Gastroesophageal sphincter (tissue), 4 donors: Measurements from ENCODE around the gene SLC2A9. TPM values are rescaled to one million over a fixed set of nuclear protein-coding genes. Genes with fewer than 3 reads are reported as not detected.

ENCODE experiments used
- ATAC-seq: fragments of 150-250 bp; one replicate; pipeline ENCODE4 v1.9.1; 2016; ENCODE audit warnings: mild to moderate bottlenecking, moderate library complexity
- H3K27ac ChIP-seq, 4 donors: fragments of 200-600 bp; sonication (generic) in 3 of 4; 1 replicate in 3 of 4; 2 replicates in 1 of 4; pipeline ENCODE4 v1.5.1; 2016 to 2019
- H3K27me3 ChIP-seq: fragments of 200-600 bp; sonication (generic); one replicate; pipeline ENCODE4 v1.5.1; 2019
- H3K36me3 ChIP-seq, 2 donors: fragments of 200-600 bp; sonication (generic); one replicate each; pipeline ENCODE4 v1.5.1; 2019; ENCODE audit warnings: control low read depth in 1 of 2
- H3K4me1 ChIP-seq, 3 donors: fragments of 200-600 bp; sonication (generic); 1 replicate in 2 of 3; 2 replicates in 1 of 3; pipeline ENCODE4 v1.5.1; 2016 to 2019; ENCODE audit warnings: control low read depth in 2 of 3
- H3K4me3 ChIP-seq, 2 donors: fragments of 200-600 bp; sonication (generic); one replicate each; pipeline ENCODE4 v1.5.1; 2019; ENCODE audit warnings: mild to moderate bottlenecking in 1 of 2, moderate library complexity in 1 of 2
- H3K9me3 ChIP-seq, 3 donors: fragments of 200-600 bp; sonication (generic); one replicate each; pipeline ENCODE4 v1.5.1; 2017 to 2019; ENCODE audit warnings: control low read depth in 2 of 3
- EP300 ChIP-seq: sonication (generic); formaldehyde crosslinking; IDR thresholded peaks from one replicate; pipeline ENCODE4 v1.6.1; 2017; ENCODE audit warnings: antibody characterized with exemption, mild to moderate bottlenecking
- POLR2A ChIP-seq, 2 donors: fragments of 450-650 bp; IDR thresholded peaks; one replicate each; pipeline ENCODE4 v1.6.1; 2017; ENCODE audit warnings: antibody characterized with exemption in 2 of 2, mild to moderate bottlenecking in 2 of 2, moderate library complexity in 1 of 2
- POLR2AphosphoS5 ChIP-seq: sonication (generic); formaldehyde crosslinking; IDR thresholded peaks from one replicate; pipeline ENCODE4 v1.6.1; 2017; ENCODE audit warnings: antibody characterized with exemption
- WGBS, 2 donors: methylation state at CpG; one replicate each; pipeline ENCODE4 v1.1.5; 2018; ENCODE audit warnings: low coverage in 1 of 2; 5-methylcytosine and 5-hydroxymethylcytosine counted together
- total RNA-seq, 4 donors: library from RNA; depleted of rRNA; stranded (reverse); fragments of >200 nt; gene quantifications; one replicate each; pipeline ENCODE4 v1.1.0, GENCODE V29; 2016
- TF ChIP-seq, protein P1 (sequence below), 4 experiments: fragments of 200-600 bp in 2 of 4; fragments of 450-650 bp in 2 of 4; sonication (generic) in 1 of 4; IDR thresholded peaks; one replicate each; pipeline ENCODE4 v1.5.1; 2017 to 2019; ENCODE audit warnings: antibody characterized with exemption in 4 of 4, mild to moderate bottlenecking in 2 of 4, moderate library complexity in 2 of 4

Gene SLC2A9
- total RNA-seq, 4 donors from 2014 or later: 3.1 to 6.5 (median 4.3) TPM

- H3K36me3 ChIP-seq: no peaks in the 10 kb centered on the region
- H3K9me3 ChIP-seq: no peaks in the 10 kb centered on the region
- TF ChIP-seq POLR2AphosphoS5 (no peak), EP300 (no peak), POLR2A (IDR thresholded peaks at IDR 0.05) (no peak)
- TF ChIP-seq, protein P1, sequence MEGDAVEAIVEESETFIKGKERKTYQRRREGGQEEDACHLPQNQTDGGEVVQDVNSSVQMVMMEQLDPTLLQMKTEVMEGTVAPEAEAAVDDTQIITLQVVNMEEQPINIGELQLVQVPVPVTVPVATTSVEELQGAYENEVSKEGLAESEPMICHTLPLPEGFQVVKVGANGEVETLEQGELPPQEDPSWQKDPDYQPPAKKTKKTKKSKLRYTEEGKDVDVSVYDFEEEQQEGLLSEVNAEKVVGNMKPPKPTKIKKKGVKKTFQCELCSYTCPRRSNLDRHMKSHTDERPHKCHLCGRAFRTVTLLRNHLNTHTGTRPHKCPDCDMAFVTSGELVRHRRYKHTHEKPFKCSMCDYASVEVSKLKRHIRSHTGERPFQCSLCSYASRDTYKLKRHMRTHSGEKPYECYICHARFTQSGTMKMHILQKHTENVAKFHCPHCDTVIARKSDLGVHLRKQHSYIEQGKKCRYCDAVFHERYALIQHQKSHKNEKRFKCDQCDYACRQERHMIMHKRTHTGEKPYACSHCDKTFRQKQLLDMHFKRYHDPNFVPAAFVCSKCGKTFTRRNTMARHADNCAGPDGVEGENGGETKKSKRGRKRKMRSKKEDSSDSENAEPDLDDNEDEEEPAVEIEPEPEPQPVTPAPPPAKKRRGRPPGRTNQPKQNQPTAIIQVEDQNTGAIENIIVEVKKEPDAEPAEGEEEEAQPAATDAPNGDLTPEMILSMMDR (IDR thresholded peaks at IDR 0.05): no peak
- H3K27me3 ChIP-seq: no peaks in the 10 kb centered on the region
- no peak overlapping the region for H3K27ac ChIP-seq
- 56 to 60% methylated on average over 5 to 7 of the region's 10 CpGs for WGBS, 2 donors
- no peak overlapping the region for H3K4me3 ChIP-seq
- H3K4me1 ChIP-seq: peaks cover 0 to 9% (median 0%) of the 10 kb centered on the region in 3 donors
- no peak for ATAC-seq
Measured at GRCh38 chr4:9927341-9928007, 93.8 kb downstream of the SLC2A9 start.

GRCh38 chr4:9926586-9926985 lies 94.7 kb downstream of the SLC2A9 start:
- ATAC-seq: no peak
- Histone ChIP-seq H3K36me3 (no peaks in the 10 kb centered on the region), H3K27me3 (no peaks in the 10 kb centered on the region), H3K4me3 (no peak overlapping the region), H3K9me3 (no peaks in the 10 kb centered on the region), H3K4me1 (peaks cover 0 to 7% (median 0%) of the 10 kb centered on the region in 3 donors), H3K27ac (no peak overlapping the region)
- TF ChIP-seq POLR2AphosphoS5 (no peak), POLR2A (IDR thresholded peaks at IDR 0.05) (no peak), EP300 (no peak)
- TF ChIP-seq, protein P1 (IDR thresholded peaks at IDR 0.05): no peak
- 67 to 100% methylated on average over 3 of the region's 3 CpGs for WGBS, 2 donors

DNA sequence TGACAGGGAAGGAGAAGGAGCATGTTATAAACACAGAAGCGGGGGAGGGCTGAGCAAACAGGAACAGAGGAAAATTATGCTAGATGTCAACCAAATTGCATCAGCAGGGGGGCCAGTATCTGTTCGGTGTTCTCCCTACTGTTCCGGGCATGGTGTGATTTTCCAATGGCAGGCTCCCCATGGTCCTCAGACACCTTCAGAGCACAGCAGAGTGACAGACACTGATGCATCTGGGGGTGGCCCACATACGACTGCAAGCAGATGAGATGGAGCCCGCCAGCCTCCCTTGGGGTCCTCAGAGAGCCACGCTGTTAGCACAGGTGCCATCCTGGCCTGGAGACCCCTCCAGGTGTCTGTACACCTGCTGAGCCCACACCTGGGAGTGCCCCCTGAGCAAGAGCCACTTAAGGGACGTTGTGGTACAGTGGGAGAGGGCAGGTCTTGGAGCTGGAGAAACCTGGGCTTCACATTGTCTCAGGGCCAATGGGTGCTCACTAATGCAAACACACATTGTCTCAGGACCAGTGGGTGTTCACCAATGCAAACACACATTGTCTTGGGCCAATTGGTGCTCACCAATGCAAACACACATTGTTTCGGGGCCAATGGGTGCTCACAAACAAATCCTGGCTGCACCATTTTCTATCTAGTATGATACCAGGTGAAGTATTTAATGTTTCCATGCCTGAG lies 95.4 kb downstream of the SLC2A9 start:
- 76 to 84% methylated on average over 3 to 6 of the region's 8 CpGs for WGBS, 2 donors

GRCh38 chr4:9924750-9925149 lies 96.5 kb downstream of the SLC2A9 start:
- TF ChIP-seq, protein P1 (IDR thresholded peaks at IDR 0.05): no peak
- TF ChIP-seq POLR2AphosphoS5: no peak
- TF ChIP-seq EP300: no peak
- no peak for TF ChIP-seq POLR2A (IDR thresholded peaks at IDR 0.05)
- no peaks in the 10 kb centered on the region for H3K9me3 ChIP-seq
- H3K36me3 ChIP-seq: no peaks in the 10 kb centered on the region
- H3K27me3 ChIP-seq: no peaks in the 10 kb centered on the region
- no peaks in the 10 kb centered on the region for H3K4me1 ChIP-seq
- ATAC-seq: no peak
- H3K27ac ChIP-seq: no peak overlapping the region
- H3K4me3 ChIP-seq: no peak overlapping the region
- WGBS, 2 donors: 37 to 50% methylated on average over 2 to 4 of the region's 4 CpGs

More for the DNA sequence above, 95.4 kb downstream of the SLC2A9 start:
- H3K4me1 ChIP-seq: no peaks in the 10 kb centered on the region
- no peak for ATAC-seq
- H3K36me3 ChIP-seq: no peaks in the 10 kb centered on the region
- H3K9me3 ChIP-seq: no peaks in the 10 kb centered on the region
- TF ChIP-seq POLR2AphosphoS5: no peak
- TF ChIP-seq EP300: no peak
- no peak overlapping the region for H3K4me3 ChIP-seq
- H3K27me3 ChIP-seq: no peaks in the 10 kb centered on the region
- no peak overlapping the region for H3K27ac ChIP-seq

DNA sequence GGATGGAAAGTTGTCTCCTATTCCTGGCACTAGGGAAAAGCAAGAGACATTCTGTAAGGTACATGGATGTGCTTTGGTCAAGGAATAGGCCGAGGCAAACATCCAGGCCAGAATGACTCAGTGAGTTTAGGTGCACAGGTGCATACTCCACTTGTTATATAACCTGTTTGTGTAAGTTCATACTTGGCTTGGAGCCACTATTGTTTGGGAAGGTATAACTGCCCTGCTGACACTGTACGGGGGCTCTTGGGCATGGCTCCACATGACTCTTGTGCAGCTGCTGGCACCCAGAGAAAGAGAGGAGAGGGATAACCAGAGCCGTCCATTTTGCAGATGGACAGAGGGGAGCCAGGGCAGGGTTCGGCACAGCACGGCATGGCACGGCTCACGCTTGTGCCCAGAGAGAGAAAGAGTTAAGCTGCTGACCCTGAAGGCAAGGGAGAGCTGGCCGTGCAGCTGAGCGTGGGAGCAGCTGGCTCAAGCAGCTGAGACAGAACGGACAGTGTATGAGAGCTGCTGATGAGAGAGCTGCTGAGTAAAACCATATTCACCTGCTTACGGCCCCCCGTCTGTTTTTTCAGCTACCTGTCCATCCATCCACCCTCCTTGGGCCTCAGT lies 98.0 kb downstream of the SLC2A9 start:
- Histone ChIP-seq H3K9me3 (no peaks in the 10 kb centered on the region), H3K4me1 (no peaks in the 10 kb centered on the region), H3K36me3 (no peaks in the 10 kb centered on the region), H3K27ac (no peak overlapping the region), H3K27me3 (no peaks in the 10 kb centered on the region), H3K4me3 (no peak overlapping the region)
- no peak for TF ChIP-seq EP300
- no peak for TF ChIP-seq POLR2AphosphoS5
- TF ChIP-seq POLR2A (IDR thresholded peaks at IDR 0.05): no peak
- TF ChIP-seq, protein P1 (IDR thresholded peaks at IDR 0.05): no peak
- WGBS, 2 donors: 70 to 80% methylated on average over 5 to 8 of the region's 12 CpGs
- no peak for ATAC-seq
